GM19467 (cell line): ENCODE measurements around the gene RGS5.

Source experiments
- ATAC-seq: cut with Tn5 transposase; IDR thresholded peaks from one replicate; pipeline ENCODE4 v1.9.1; 2021; ENCODE audit warnings: mild to moderate bottlenecking, moderate library complexity; ENCODE audit not compliant: unreplicated experiment

The RGS5 gene

DNA sequence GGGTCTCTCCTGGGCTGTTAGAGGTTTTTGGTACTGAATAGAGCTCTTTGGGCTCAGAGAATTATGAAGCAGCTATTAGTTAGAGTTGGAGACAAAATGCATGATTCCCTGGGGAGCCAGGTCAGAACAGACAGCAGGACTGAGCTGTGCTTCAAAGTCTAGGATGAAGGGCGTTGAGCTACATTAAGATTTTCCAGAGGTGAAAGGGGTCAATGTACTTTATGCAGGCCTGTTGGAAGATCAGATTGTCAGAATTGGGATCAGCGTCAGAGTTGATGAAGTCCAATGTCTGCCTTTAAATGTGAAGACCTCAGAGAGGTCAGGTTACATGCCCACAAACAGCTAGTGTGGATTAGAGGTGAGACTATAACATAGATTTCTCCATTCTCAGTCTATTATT lies 53.8 kb downstream of the RGS5 start:
- no peak for ATAC-seq

DNA sequence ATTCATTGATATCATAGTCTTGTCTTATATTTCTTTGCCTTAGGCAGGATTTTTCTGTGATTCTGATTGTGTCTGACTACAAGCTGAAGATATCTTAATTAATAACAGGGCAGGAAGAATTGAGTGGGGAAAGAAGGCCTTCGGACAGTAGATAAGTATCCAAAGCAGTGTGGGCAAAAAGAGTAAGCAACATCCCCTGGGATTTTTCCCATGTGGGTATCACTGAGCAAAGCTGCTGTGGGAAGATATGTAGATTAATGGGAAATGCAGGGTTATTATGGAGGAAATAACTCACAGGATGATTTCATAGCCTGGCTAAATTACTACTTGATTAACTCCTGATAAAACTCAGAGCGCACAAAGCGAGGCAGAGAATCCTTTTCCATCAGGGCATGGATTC lies 55.7 kb downstream of the RGS5 start:
- ATAC-seq = no peak

DNA sequence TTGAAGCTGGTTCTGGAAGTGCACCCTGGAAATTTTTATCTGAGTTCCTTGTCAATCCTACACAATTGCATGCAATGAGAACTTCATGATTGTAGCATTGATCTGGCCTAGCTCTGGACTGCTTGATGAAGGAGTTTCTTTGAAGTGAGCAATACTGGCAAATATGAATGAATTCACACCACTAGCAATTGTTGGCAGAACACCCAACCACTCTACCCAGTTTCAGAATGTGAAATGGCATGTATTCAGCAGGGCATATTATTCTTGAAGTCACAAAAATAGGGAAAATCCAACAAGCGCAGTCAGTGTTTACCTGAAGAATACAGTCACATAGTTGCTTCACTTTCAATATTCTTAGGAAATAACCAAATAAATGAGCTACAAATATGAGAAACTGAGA lies 57.3 kb downstream of the RGS5 start:
- ATAC-seq = no peak

DNA sequence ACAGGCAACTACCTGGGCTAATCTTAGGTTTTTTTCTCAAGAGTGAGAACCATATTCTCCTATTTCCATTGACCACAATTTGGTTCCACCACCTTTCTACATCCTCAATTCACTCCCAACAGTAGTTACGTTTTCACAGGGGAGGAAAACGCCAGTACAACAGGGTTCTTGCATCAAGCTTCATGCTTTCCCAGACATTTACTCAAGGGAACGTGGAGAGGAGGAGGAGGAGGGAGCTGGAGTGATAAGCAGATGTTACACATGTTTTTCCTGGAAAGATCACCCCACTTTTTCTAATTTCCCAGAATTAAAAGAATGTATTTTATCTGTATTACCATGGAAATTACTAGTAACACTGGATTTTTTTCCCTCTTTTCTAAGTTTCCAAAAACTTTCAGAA lies 58.3 kb downstream of the RGS5 start:
- ATAC-seq = no peak

DNA sequence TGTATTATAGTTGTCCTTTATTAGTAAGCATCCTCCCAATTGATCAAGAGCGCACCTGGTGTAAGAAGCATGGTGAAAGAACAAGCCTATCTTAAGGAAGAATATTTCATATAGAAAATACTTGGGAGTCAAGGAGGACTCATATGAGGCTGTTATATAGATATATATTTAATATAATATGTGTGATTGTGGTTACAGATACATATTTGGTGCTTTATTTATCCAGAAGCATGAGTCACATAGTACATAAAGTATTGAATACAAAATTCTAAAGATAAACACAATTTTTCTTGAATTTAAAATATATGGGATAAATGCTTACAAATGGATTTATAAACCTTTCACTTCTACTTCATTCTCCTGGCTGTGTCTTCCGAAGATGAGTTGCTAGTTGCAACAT lies 60.6 kb downstream of the RGS5 start:
- ATAC-seq = no peak

DNA sequence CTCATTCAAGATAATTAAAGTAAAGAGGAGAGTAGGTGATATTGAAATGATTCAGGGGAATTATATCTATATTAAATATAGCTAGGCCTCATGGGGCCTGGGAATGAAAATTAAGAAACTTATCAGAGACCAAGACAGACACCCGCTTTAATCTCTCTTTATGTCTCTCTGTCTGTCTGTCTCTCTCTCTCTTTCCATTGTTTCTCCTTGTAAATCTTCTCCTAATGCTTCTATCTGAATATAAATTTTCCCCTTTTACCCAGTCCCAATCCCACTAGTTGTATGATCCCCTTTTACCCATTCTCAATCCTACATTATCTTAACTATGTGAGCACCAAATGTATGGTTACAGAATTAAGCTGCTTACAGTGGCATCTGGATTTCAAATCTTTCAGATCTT lies 61.2 kb downstream of the RGS5 start:
- ATAC-seq = no peak

DNA sequence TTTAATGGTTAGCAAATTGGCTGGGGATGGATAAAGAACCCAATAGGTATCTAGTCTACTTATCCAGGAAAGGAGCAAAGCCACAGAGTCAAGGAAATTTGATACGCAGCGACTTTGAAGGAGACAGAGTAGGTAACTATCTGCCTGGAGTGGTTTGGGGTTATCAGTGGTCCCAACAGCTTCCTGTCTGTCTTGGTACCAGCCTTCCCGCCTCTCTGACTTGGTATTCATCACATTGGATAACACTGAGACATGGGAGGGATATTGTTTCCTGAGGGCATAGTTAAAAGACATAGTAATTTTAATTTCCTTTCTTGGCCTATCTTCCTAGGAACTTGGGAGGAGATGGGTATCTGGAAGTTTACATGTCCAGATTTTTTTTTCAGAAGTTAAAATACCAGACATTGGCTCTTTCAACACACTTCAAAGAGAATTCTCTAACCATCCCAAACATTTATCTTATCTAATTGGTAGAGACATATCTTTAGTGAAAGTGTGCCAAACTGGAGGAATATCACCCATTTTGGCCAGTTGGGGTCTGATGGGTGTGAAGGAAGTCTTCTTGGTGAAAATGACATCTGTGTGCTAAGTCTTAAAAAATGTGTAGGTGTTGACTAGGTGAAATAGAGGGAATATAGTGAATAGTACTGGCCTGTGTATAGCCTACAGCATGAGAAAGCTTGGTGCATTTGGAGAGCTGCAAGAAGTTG lies 65.0 kb downstream of the RGS5 start:
- ATAC-seq = no peak

DNA sequence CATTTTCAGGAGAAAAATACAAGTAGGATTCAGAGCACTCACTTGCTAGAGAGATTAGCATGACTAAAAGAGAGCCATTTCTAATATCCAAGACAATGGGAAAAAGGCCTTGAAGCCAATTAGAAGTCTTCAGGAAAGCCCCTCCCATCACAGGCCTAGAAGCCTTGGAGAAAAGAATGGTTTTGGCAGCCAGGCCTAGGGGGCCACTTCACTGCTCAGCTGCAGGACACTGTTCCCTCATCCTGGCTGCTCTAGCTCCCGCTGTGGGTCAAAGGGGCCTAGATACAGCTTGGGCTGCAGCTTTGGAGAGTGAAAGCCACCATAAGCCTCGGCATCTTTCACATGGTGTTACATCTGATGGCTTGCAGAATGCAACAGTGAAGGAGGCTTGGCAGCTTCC lies 70.7 kb downstream of the RGS5 start:
- ATAC-seq = no peak

DNA sequence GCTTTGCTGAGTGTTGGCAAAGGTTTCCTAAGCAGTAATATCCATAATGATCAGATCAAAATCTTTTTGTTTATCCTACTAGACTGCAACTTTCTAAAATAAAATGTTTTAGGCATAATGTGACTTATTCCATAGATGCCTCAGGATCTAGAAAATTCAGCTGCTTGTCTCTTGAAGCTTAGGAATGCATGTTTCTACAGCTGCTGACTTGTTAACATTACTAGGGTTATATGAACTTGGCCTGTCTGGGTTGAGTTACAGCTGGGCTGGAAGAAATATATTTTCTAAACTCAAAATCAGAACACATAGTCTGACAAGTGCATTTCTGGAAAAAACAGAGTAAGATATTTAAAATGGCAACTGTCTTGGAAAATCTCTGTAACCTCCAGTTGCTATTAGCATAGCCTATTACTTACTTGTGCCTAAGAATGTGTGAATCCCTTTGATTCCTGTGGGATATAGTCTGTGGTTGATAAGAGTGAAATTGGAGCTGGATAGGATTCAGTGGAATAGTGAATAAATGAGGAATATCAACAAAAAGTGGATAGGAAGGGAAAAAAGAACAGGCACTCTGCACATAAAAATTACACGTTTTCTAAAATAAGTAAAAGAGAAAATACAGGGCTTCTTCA lies 72.4 kb downstream of the RGS5 start:
- no peak for ATAC-seq

DNA sequence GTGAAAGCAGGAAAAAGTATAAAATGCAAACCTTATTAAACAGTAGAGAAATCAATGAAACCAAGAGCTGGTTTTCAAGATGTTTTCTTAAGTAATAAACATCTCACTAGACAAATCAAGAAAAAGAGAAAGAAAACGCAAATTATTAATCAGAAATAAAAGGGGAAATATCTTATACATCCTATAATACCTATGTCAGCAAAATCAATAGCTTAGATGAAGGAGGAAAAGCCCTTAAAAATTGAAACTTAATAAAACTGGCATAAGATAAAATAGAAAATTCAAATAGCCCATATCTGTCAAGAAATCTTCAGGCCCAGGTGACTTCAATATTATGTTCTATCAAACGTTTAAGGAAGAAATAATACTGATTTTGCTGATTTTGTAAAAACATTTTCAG lies 74.4 kb downstream of the RGS5 start:
- ATAC-seq = no peak

DNA sequence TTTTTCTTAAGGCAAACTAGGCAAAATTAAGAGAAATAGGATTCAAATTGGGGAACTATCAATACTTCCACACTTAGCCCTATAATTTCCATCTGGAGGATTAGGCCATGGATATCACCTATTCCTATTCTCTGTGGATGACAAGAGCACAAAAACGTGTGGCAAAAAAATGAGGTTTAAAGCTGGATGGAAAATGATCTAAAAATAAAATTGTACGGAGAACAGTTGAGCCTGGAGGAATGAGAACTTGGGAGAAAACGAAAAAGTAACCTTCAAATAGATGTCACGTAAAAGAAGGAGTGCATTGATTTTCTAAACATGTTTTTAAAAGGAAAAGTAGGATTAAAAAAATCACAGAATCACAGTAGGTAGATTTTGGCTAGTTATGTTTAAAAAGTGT lies 77.9 kb downstream of the RGS5 start:
- ATAC-seq = no peak

DNA sequence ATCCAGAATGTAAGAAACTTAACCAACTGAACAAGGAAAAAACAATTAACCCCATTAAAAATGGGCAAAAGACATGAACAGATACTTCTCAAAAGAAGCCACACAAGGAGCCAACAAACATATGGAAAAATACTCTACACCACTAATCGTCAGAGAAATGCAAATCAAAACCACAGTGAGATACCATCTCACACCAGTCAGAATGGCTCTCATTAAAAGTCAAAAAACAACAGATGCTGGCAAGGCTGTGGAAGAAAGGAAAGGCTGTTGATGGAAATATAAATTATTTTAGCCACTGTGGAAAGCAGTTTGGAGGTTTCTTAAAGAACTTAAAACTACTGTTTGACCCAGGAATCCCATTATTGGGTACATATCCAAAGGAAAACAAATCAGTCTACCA lies 82.3 kb downstream of the RGS5 start:
- no peak for ATAC-seq

DNA sequence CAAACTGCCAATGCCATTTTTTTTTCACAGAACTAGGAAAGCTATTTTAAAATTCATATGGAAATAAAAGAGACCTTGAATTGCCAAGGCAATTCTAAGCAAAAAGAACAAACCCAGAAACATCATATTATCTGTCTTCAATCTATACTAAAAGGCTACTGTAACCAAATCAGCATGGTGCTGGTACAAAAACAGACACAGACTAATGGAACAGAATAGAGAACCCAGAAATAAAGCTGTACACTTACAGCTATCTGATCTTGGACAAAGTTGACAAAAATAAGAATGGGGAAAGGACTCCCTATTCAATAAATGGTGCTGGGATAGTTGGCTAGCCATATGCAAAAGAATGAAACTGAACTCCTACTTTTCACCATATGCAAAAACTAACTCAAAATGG lies 83.0 kb downstream of the RGS5 start:
- no peak for ATAC-seq

DNA sequence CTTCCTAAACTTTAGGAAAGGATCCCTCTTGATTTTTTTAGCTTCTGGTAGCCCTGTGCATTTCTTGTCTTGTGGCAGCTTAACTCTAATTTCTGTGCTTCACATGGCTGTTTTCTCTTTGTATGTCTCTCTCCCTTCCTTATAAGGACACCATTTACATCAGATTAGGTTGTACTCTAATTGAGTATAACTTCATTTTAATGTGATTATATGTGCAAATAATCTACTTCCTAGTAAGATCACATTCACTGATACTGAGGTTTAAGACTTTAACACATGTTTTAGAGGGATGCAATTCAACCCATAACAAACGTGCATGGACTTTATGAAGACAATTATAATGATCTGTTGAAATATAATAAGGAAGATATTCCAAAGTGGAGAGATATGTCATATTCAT lies 86.8 kb downstream of the RGS5 start:
- no peak for ATAC-seq

DNA sequence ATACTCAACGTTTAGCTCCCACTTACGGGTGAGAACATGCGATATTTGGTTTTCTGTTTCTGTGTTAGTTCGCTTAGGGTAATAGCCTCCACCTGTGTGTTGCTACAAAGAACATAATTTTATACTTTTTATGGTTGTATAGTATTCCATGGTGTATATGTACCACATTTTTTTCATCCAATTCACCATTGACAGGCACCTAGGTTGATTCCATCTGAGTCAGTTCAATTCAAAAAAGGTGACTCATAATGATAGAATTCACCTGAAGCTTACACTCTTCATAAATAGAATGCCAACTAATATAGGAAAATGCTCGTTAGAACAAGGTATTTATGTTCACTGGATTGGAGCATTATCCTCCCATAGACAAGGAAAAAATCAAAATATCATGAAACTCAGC lies 95.1 kb downstream of the RGS5 start:
- no peak for ATAC-seq

DNA sequence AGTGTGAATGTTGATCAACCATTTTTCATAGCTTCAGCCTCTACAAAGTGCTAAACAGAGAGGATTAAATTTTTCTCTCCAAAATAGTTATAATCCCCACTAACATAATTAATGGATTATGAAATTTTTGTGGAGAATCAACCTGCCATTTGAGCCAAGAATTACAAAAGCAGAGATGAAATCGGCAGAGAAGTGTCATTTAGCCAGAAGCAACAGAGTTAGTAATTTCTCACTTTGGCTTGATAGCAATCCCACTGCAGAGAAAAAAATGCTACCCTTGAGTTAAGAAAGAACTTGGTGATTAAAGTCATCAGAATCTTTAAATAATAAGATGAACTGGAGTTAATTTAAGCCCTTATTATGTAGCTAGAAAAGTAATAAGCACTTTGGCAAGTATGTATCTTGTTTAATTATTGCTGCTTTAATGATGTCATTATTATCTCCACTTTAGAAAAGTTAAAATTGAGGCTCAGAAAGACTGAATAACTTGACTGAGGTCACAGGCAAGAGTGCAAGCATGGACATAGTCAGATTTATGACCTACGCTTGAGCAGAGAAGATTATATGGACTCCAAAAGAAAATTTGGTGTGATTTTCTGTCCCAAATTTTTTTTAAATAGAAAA lies 96.2 kb downstream of the RGS5 start:
- ATAC-seq = no peak

DNA sequence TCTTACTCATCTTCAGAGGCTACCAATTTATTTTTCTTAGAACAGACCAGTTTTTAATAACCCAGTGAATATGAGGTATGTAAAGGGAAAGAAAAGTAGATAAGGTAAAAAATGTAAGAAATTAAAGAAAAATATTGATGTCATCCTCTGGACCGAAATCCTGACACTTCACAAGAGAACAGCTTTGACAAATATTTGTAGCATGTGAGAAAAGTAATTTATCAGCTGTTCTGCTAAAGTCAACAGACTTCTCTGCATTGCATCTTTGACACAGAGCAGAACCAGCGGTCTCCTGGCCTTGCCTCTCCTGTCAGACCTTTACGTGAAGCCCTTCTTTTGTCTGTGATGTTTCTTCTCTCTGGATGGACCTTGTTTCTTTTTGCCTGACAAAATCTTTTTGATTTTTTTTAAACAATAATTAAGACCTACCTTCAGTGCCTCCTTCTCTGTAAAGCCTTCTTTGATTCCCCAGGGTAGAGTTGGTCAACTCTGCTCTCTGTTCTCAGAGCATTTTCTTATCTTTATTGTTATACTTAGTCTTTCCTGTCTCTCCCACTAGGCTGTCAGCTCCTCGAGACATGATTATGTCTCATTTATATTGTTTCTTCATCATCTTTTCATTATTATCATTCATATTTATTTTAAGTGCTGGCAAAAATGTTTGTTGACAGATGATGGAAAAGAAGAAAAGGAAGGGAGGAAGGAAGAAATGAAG lies 98.2 kb downstream of the RGS5 start:
- no peak for ATAC-seq

DNA sequence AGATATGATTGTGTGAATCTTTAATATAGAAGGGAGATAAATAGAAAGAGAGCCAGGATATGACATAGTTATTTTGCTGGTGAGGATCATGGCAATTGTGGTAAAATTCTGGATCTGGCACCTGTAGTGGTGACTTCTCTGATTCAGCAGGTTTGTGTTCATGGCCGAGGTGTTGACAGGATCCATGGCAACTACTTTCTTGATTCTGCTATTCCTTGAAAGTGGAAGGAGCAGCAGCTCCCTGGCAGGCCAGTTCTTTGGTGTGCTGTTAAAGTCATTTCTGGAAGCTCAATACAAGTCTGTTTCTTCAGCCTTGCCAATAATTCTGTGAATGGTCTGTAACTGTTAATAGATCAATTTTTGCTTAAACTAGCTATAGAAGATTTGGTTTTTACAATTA lies 100.1 kb downstream of the RGS5 start:
- no peak for ATAC-seq

DNA sequence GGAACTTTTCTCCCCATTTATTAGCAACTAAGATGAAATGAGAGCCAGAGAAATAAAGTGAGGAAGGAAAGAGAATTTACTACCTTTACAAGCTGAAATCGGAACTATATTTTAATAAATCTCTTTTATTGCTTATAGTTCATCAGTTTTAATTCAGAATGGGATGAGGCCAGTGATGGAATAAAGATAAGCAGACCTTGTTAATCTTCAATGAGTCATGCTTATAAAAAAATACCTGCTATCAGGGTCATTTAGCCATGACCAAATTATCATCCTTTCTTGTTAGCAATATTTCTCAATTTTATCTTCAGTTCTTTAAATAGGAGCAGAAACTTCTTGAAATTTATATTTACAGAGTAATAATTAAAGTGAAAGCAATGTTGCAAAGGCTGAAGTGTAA lies 107.5 kb downstream of the RGS5 start:
- no peak for ATAC-seq

DNA sequence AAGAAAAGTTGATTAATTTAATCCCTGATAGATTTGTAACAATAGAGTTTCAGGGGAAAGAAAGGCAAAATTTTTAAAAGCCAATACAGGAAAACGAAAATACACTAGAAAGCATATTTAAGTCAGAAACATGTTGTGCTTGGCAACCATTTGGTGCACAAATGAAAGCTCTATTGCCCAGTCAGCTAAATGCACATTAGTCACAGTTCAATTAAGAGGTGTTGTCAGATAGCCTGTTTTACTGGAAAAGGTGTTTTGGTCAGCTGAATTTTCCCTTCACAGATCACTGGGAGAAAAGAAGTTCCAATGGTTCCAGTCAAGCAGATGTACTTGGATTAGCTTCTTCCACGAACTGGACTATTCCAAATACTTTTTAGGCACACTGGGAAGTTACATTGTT lies 108.1 kb downstream of the RGS5 start:
- ATAC-seq = no peak

DNA sequence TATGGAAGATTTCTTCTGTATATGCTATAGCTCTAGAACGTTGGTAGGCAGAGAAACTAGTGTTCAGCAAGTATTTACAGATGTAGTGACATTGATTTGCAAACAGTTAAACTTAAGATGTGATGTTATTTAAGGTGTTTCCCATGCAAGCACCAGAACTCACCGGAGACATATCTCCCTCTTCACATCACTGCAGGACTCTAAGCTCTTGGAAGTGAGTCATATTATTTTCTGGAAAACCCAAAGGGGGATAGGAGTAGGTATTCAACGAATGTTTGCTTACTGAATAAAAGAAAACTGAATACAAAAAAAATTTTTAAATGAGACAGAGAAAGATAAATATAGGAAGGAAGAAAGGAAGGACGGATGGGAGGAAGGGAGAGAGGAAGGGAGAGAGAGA lies 108.5 kb downstream of the RGS5 start:
- no peak for ATAC-seq

DNA sequence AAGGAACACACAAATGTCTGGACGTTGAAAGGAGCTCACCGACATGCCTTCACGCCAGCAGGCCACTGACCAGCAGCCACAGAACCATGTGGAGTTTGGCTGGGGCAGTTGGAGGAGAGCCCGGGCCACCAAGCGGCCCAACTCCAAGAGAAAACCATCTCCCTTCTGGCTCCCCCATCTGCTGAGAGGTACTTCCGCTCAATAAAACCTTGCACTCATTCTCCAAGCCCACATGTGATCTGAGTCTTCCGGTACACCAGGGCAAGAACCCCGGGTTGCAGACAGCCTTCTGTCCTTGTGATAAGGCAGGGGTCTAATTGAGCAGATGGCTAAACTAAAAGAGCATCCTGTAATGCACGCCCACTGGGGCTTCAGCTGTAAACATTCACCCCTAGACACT lies 109.1 kb downstream of the RGS5 start:
- ATAC-seq = no peak
